HG03575 (cell line): ENCODE data around the gene FCSK.
"Not testable (repeated sequence)": the region's sequence is repeated elsewhere in the genome, so short reads cannot be mapped to it uniquely, and the experiment has no call there.

Experiments
- ATAC-seq: cut with Tn5 transposase; IDR thresholded peaks from one replicate; pipeline ENCODE4 v1.9.1; 2021; ENCODE audit not compliant: unreplicated experiment, insufficient number of reproducible peaks, low FRiP score; ENCODE audit errors: extremely low read depth

Gene FCSK

GRCh38 chr16:70496513-70496912 is 42.1 kb downstream of the FCSK start:
- no peak for ATAC-seq

GRCh38 chr16:70508752-70509151 is 54.4 kb downstream of the FCSK start:
- ATAC-seq: no peak

- no peak for ATAC-seq
These were observed 55.8 kb downstream of the FCSK start for GRCh38 chr16:70510216-70510615.

- ATAC-seq: no peak
These were observed 57.4 kb downstream of the FCSK start for GRCh38 chr16:70511833-70512232.

GRCh38 chr16:70512456-70512855 is 58.1 kb downstream of the FCSK start:
- no peak for ATAC-seq

- ATAC-seq: no peak
These were observed 66.4 kb downstream of the FCSK start for GRCh38 chr16:70520612-70521297.

GRCh38 chr16:70522216-70523075 is 68.1 kb downstream of the FCSK start:
- ATAC-seq: no peak

- no peak for ATAC-seq
These were observed 68.8 kb downstream of the FCSK start, which contains the start of gene COG4 for GRCh38 chr16:70523076-70523742. TSS of gene COG4 (minus strand) at chr16:70523554. CDS start at chr16:70523543, 11 bp downstream.

- ATAC-seq: no peak
These were observed 69.5 kb downstream of the FCSK start, which contains the start of gene SF3B3 for GRCh38 chr16:70523743-70524398. TSS of gene SF3B3 (plus strand) at chr16:70523816. CDS start at chr16:70526657, 2,841 bp downstream.

- ATAC-seq: not testable (repeated sequence)
These were observed 70.0 kb downstream of the FCSK start for GRCh38 chr16:70524399-70524825.

GRCh38 chr16:70526403-70526802 is 72.0 kb downstream of the FCSK start:
- ATAC-seq: no peak

GRCh38 chr16:70527315-70527996 is 73.1 kb downstream of the FCSK start:
- ATAC-seq: no peak

GRCh38 chr16:70529051-70529777 is 74.8 kb downstream of the FCSK start:
- ATAC-seq: no peak
